OCI-LY3 (cell line): ENCODE data around the gene RDX.

Experiments used
- H2AFZ ChIP-seq: fragments of 200-600, 300-600 bp; shearing (Covaris generic); 2 replicates; pipeline ENCODE4 v1.6.0; 2014; ENCODE audit warnings: antibody characterized with exemption, low read depth, low read length
- H3K27ac ChIP-seq: fragments of 200-600, 300-600 bp; sonication (generic); 2 replicates; pipeline ENCODE4 v1.5.1; 2014; ENCODE audit warnings: mild to moderate bottlenecking, low read length, moderate library complexity, mixed read lengths
- H3K27me3 ChIP-seq: fragments of 200-600, 300-600 bp; sonication (generic); 2 replicates; pipeline ENCODE4 v1.6.1; 2014; ENCODE audit warnings: low read depth, low read length, mixed read lengths
- H3K36me3 ChIP-seq: fragments of 200-600, 300-600 bp; sonication (generic); replicated peaks from 2 replicates; pipeline ENCODE3; 2014; ENCODE audit warnings: low read depth, low read length, mixed read lengths
- H3K4me1 ChIP-seq: fragments of 300-600, 200-600 bp; sonication (generic); 2 replicates; pipeline ENCODE4 v1.6.1; 2014; ENCODE audit warnings: low read length, mixed read lengths
- H3K4me2 ChIP-seq: fragments of 200-600, 300-600 bp; sonication (generic); 2 replicates; pipeline ENCODE4 v1.6.1; 2014; ENCODE audit warnings: low read length, mixed read lengths
- H3K4me3 ChIP-seq: fragments of 300-600, 200-600 bp; sonication (generic); 2 replicates; pipeline ENCODE4 v1.5.1; 2014; ENCODE audit warnings: antibody characterized with exemption, mild to moderate bottlenecking, low read length, moderate library complexity
- H3K79me2 ChIP-seq: fragments of 300-600, 200-600 bp; shearing (Covaris generic); 2 replicates; pipeline ENCODE4 v1.6.1; 2014; ENCODE audit warnings: mild to moderate bottlenecking, low read length, mixed read lengths
- H3K9ac ChIP-seq: fragments of 300-600, 200-600 bp; shearing (Covaris generic); 2 replicates; pipeline ENCODE4 v1.6.0; 2014; ENCODE audit warnings: mild to moderate bottlenecking, low read length, moderate library complexity
- H3K9me3 ChIP-seq: fragments of 200-600, 300-600 bp; shearing (Covaris generic); 2 replicates; pipeline ENCODE4 v1.6.1; 2014; ENCODE audit warnings: low read length, mixed read lengths; ENCODE audit not compliant: insufficient read depth
- H4K20me1 ChIP-seq: fragments of 200-600, 300-600 bp; sonication (generic); 2 replicates; pipeline ENCODE4 v1.6.1; 2016; ENCODE audit warnings: low read length, mixed read lengths; ENCODE audit not compliant: insufficient read depth
- CTCF ChIP-seq: fragments of 200-600, 300-600 bp; sonication (generic); IDR thresholded peaks from 2 replicates; pipeline ENCODE4 v1.5.1; 2014; ENCODE audit warnings: antibody characterized with exemption, low read length, low read depth
- EZH2phosphoT487 ChIP-seq: fragments of 200-600 bp; shearing (Covaris generic); IDR thresholded peaks from 2 replicates; pipeline ENCODE4 v1.6.1; 2018; ENCODE audit warnings: antibody characterized with exemption, mixed run types, low read depth

RDX gene

GRCh38 chr11:110130642-110131238 is 165.7 kb downstream of the RDX start:
- H3K9me3 ChIP-seq: no peaks in the 10 kb centered on the region
- no peaks in the 10 kb centered on the region for H3K4me1 ChIP-seq
- no peaks in the 10 kb centered on the region for H3K79me2 ChIP-seq
- TF ChIP-seq CTCF (no peak), EZH2phosphoT487 (no peak)
- 0 out of 2 replicates have a peak, but pooled peaks cover 3% of the 10 kb centered on the region for H4K20me1 ChIP-seq
- H3K4me3 ChIP-seq: no peak overlapping the region
- no peak overlapping the region for H3K4me2 ChIP-seq
- H2AFZ ChIP-seq: no peak overlapping the region
- no peaks in the 10 kb centered on the region for H3K27me3 ChIP-seq
- H3K27ac ChIP-seq: no peak overlapping the region
- H3K36me3 ChIP-seq: no peaks in the 10 kb centered on the region
- no peak overlapping the region for H3K9ac ChIP-seq

DNA sequence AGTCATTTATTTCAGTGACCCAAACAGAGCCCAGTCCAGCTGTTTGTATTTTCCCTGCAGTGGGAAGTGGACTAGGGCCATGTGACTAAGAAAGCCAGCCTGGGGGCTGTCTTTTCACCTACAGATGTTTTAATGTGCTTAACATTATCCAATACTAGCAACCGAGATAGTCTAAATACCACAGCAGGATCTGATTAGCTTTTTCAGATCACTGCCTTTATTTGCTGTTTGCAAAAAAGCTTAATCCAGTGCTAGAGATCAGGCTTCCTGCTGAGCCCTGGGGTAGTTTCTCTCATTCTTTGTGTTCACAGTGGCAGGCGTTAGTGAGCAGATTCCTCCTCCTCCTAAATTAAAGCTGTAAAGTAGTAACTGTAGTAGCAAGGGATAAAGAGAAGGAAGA is 168.3 kb downstream of the RDX start:
- Histone ChIP-seq H2AFZ (no peak overlapping the region), H3K79me2 (no peaks in the 10 kb centered on the region), H3K36me3 (peaks cover 6% of the 10 kb centered on the region), H4K20me1 (peaks cover 9% of the 10 kb centered on the region; the same call in 1 of the 2 replicates), H3K27ac (no peak overlapping the region), H3K9ac (no peak overlapping the region), H3K4me2 (no peak overlapping the region), H3K9me3 (no peaks in the 10 kb centered on the region), H3K4me3 (no peak overlapping the region), H3K4me1 (peaks cover 4% of the 10 kb centered on the region), H3K27me3 (no peaks in the 10 kb centered on the region)
- TF ChIP-seq CTCF: no peak
- TF ChIP-seq EZH2phosphoT487: no peak

- Histone ChIP-seq H4K20me1 (peaks cover 15% of the 10 kb centered on the region; the same call in 1 of the 2 replicates), H3K36me3 (peaks cover 6% of the 10 kb centered on the region), H3K9me3 (no peaks in the 10 kb centered on the region), H3K4me1 (peaks cover 15% of the 10 kb centered on the region), H3K4me3 (no peak overlapping the region), H3K9ac (no peak overlapping the region), H3K27ac (no peak overlapping the region), H3K79me2 (no peaks in the 10 kb centered on the region), H2AFZ (no peak overlapping the region), H3K4me2 (no peak overlapping the region), H3K27me3 (no peaks in the 10 kb centered on the region)
- no peak for TF ChIP-seq EZH2phosphoT487
- no peak for TF ChIP-seq CTCF
Observed at GRCh38 chr11:110126936-110127335, 169.5 kb downstream of the RDX start.

DNA sequence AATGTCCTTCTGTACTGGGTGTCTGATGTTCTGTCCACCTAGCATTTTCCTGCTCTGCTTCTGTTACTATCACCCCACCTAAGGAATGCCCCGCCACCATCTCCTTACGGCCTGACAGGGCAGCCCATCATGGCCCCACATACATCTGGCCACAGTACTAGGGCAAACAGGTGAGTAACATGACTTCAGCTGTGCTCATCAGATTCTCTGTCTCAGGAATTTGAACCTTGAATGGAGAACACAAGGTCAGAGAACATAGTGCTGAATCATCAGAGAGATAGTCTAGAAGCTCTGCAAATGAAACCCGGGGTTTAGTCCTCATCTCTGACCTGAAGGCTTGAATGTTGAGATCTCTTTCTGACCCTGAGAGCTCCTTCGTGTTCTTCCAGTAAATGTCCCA is 170.8 kb downstream of the RDX start:
- H3K9ac ChIP-seq: no peak overlapping the region
- H2AFZ ChIP-seq: no peak overlapping the region
- H4K20me1 ChIP-seq: peaks cover 15% of the 10 kb centered on the region; the same call in 1 of the 2 replicates
- TF ChIP-seq CTCF: no peak
- no peaks in the 10 kb centered on the region for H3K27me3 ChIP-seq
- no peak overlapping the region for H3K4me2 ChIP-seq
- no peak overlapping the region for H3K4me3 ChIP-seq
- H3K27ac ChIP-seq: no peak overlapping the region
- H3K36me3 ChIP-seq: peaks cover 6% of the 10 kb centered on the region
- no peaks in the 10 kb centered on the region for H3K9me3 ChIP-seq
- peaks cover 23% of the 10 kb centered on the region for H3K4me1 ChIP-seq
- H3K79me2 ChIP-seq: no peaks in the 10 kb centered on the region
